Keratinocyte (primary cell): Measurements from ENCODE around the gene ENDOU. TPM values are rescaled to one million over a fixed set of nuclear protein-coding genes. Genes with fewer than 3 reads are reported as not detected.
A peak's percentile ranks its signal among the peaks of the same experiment; 100 is the strongest.

ENCODE experiments used
- DNase-seq: peaks from one replicate; pipeline ENCODE4 v3.0.0-alpha.2; 2011; ENCODE audit warnings: low read depth, missing footprints, low spot score
- FAIRE-seq: peaks from 2 replicates; lab custom pipeline; 2011; peaks lifted over from hg19 to GRCh38; lab: Jason Lieb, UNC
- H2AFZ ChIP-seq: 2 replicates; pipeline ENCODE4 v1.6.0; 2012; ENCODE audit warnings: low read length, control low read depth, inconsistent platforms; ENCODE audit not compliant: control insufficient read depth
- H3K27ac ChIP-seq: 2 replicates; pipeline ENCODE4 v1.5.1; 2011; ENCODE audit warnings: low read length; ENCODE audit not compliant: control insufficient read depth, insufficient read depth
- H3K27me3 ChIP-seq: 3 replicates; pipeline ENCODE4 v1.6.0; 2011; ENCODE audit warnings: low read length; ENCODE audit not compliant: control insufficient read depth, insufficient read depth; ENCODE audit errors: extremely low read depth
- H3K36me3 ChIP-seq, 2 experiments: 2 replicates in 1 of 2; 3 replicates in 1 of 2; pipeline ENCODE4 v1.5.1; 2011; ENCODE audit warnings: low read length in 2 of 2, mild to moderate bottlenecking in 1 of 2; ENCODE audit not compliant: control insufficient read depth in 2 of 2, insufficient read depth in 2 of 2; ENCODE audit errors: extremely low read depth in 1 of 2
- H3K4me1 ChIP-seq: 3 replicates; pipeline ENCODE4 v1.5.1; 2011; ENCODE audit warnings: low read length; ENCODE audit not compliant: control insufficient read depth, insufficient read depth; ENCODE audit errors: extremely low read depth
- H3K4me2 ChIP-seq: 3 replicates; pipeline ENCODE4 v1.6.0; 2011; ENCODE audit warnings: low read depth, low read length; ENCODE audit not compliant: control insufficient read depth, insufficient read depth; ENCODE audit errors: extremely low read depth
- H3K4me3 ChIP-seq, 3 experiments: fragments of 200-600 bp in 1 of 3; sonication (generic) in 1 of 3; 2 replicates in 2 of 3; 3 replicates in 1 of 3; pipeline ENCODE4 v1.5.1; 2011 to 2016; ENCODE audit warnings: low read length in 3 of 3, mild to moderate bottlenecking in 3 of 3, control low read depth in 2 of 3, inconsistent platforms in 1 of 3, low read depth in 1 of 3, mixed read lengths in 1 of 3, mixed run types in 1 of 3, moderate library complexity in 1 of 3; ENCODE audit not compliant: control insufficient read depth in 2 of 3, insufficient read depth in 2 of 3; ENCODE audit errors: extremely low read depth in 1 of 3
- H3K79me2 ChIP-seq: 2 replicates; pipeline ENCODE4 v1.6.0; 2012; ENCODE audit warnings: low read length; ENCODE audit not compliant: control insufficient read depth, insufficient read depth
- H3K9ac ChIP-seq: 3 replicates; pipeline ENCODE4 v1.6.0; 2011; ENCODE audit warnings: low read length; ENCODE audit not compliant: control insufficient read depth, insufficient read depth; ENCODE audit errors: extremely low read depth
- H3K9me1 ChIP-seq: 3 replicates; pipeline ENCODE4 v1.6.0; 2011; ENCODE audit warnings: low read length; ENCODE audit not compliant: control insufficient read depth, insufficient read depth; ENCODE audit errors: extremely low read depth
- H3K9me3 ChIP-seq: 2 replicates; pipeline ENCODE4 v1.5.1; 2012; ENCODE audit warnings: low read depth, low read length; ENCODE audit not compliant: control insufficient read depth
- H4K20me1 ChIP-seq: 3 replicates; pipeline ENCODE4 v1.6.0; 2011; ENCODE audit warnings: low read length; ENCODE audit not compliant: control insufficient read depth, insufficient read depth; ENCODE audit errors: extremely low read depth
- EZH2 ChIP-seq: IDR thresholded peaks from one replicate; pipeline ENCODE4 v1.6.1; 2012; ENCODE audit warnings: inconsistent platforms, mild to moderate bottlenecking, low read length, moderate library complexity
- dilution Hi-C: fragments of 300-500 bp; cut with MboI; formaldehyde crosslinking; loops from one replicate; pipeline ENCODE4 v1.7.0; 2020; ENCODE audit warnings: low sequenced_read_pairs; ENCODE audit not compliant: extremely low pct_ligation_motif_present
- polyA plus RNA-seq, 5 experiments: library from polyadenylated mRNA; depleted of rRNA in 3 of 5; stranded (reverse) in 3 of 5; stranded (forward) in 1 of 5; unstranded in 1 of 5; fragments of >200 nt; gene quantifications; 1 replicate in 1 of 5; 2 replicates in 3 of 5; 3 replicates in 1 of 5; pipeline versions ENCODE4 v1.2.1 to v1.2.3, GENCODE V29; 2011 to 2012; ENCODE audit warnings: missing spikeins in 2 of 5, low read depth in 1 of 5, low replicate concordance in 1 of 5
- TF ChIP-seq, protein P1 (sequence below), 3 experiments: IDR thresholded peaks in 1 of 3; conservative IDR thresholded peaks in 1 of 3; optimal IDR thresholded peaks in 1 of 3; 2 replicates in 2 of 3; 3 replicates in 1 of 3; pipeline versions ENCODE3 to v1.5.1; 2011; ENCODE audit warnings: low read length in 3 of 3, mild to moderate bottlenecking in 3 of 3, moderate library complexity in 2 of 3, control low read depth in 1 of 3, inconsistent platforms in 1 of 3; ENCODE audit not compliant: insufficient read depth in 2 of 3; ENCODE audit errors: extremely low read depth in 1 of 3

ENDOU gene
- polyA plus RNA-seq, 1 donor (not counting 4 experiments of a cell fraction or from before 2014, with no cell fraction given) = 0.33 TPM

DNA sequence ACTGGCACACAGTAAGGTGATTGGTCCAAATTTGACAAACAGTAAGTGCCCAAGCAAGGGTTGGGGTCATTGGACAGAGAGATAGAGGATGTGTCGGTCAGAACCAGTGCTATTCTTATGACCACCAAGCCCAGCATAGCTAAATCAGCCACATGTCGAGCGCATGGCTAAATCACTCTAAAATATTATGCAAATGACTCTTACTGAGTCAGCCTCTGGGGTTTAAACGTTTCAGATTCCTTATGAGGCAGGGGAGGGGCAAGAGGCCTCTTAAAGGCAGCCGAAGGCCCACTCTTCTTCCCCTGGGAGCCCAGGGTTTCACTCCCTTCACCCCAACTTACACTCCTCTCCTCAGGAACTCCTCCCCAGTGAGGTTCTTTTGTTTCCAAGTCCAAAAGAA, 603 bp upstream of the ENDOU start:
- no peaks in the 10 kb centered on the region for H3K27me3 ChIP-seq
- H3K79me2 ChIP-seq = no peaks in the 10 kb centered on the region
- H4K20me1 ChIP-seq = no peaks in the 10 kb centered on the region
- peak overlapping the region in 1 of 3 experiments; percentile 15 for H3K4me3 ChIP-seq
- dilution Hi-C loops = no loop called here
- DNase-seq (no peak), FAIRE-seq (peak; percentile 62)
- TF ChIP-seq EZH2 = no peak
- TF ChIP-seq, protein P1, sequence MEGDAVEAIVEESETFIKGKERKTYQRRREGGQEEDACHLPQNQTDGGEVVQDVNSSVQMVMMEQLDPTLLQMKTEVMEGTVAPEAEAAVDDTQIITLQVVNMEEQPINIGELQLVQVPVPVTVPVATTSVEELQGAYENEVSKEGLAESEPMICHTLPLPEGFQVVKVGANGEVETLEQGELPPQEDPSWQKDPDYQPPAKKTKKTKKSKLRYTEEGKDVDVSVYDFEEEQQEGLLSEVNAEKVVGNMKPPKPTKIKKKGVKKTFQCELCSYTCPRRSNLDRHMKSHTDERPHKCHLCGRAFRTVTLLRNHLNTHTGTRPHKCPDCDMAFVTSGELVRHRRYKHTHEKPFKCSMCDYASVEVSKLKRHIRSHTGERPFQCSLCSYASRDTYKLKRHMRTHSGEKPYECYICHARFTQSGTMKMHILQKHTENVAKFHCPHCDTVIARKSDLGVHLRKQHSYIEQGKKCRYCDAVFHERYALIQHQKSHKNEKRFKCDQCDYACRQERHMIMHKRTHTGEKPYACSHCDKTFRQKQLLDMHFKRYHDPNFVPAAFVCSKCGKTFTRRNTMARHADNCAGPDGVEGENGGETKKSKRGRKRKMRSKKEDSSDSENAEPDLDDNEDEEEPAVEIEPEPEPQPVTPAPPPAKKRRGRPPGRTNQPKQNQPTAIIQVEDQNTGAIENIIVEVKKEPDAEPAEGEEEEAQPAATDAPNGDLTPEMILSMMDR (optimal IDR thresholded peaks at IDR 0.05 in 1 of 3, IDR thresholded peaks at IDR 0.05 in 1 of 3, conservative IDR thresholded peaks at IDR 0.05 in 1 of 3; ENCODE audit: extremely low read depth in 1 of 3, insufficient read depth in 2 of 3, low read length in 3 of 3) = no peak
- no peaks in the 10 kb centered on the region for H3K9me1 ChIP-seq
- peak overlapping the region; percentile 50 for H2AFZ ChIP-seq
- no peak overlapping the region for H3K27ac ChIP-seq
- peaks cover 18% of the 10 kb centered on the region for H3K4me1 ChIP-seq
- peak overlapping the region; percentile 47 for H3K4me2 ChIP-seq
- no peaks in the 10 kb centered on the region for H3K9me3 ChIP-seq
- H3K36me3 ChIP-seq = no peaks in the 10 kb centered on the region
- no peak overlapping the region for H3K9ac ChIP-seq

DNA sequence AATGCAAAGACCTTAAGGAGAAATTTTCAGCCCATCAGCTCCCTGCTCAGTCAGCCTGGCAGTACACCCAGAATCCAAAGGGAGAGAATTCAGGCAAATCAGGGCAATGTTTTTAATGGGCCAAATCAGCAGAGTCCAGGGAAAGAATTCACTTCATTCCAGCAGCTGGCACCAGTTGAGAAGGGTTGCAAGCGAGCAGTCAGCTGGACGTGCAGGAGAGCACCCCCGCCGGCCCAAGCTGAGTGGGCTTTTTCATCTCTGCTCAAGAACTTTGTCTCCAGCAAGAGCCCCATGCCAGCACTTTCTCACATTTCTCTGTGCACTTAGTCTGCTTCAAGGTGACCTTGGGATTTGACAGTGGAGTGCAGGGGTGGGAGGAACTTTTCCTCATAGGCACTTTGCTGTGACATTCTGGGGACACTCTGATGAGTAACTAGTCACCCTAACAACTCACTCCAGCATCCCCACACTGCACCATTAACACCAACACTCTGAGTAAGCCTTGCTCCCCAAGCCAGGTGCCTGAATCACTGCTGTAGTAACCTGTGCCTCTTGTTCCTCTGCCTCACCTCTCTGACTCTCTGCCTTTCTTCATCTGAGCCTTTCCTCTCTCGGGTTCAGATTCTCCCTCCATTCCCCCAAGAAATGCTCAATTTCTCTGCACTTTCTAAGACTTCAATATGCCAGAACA, 2.2 kb downstream of the ENDOU start:
- no peak overlapping the region for H3K4me2 ChIP-seq
- H3K9me3 ChIP-seq = no peaks in the 10 kb centered on the region
- H3K36me3 ChIP-seq = no peaks in the 10 kb centered on the region
- FAIRE-seq (no peak), DNase-seq (no peak)
- no peaks in the 10 kb centered on the region for H3K79me2 ChIP-seq
- H2AFZ ChIP-seq = no peak overlapping the region
- dilution Hi-C loops = no loop called here
- no peaks in the 10 kb centered on the region for H3K27me3 ChIP-seq
- TF ChIP-seq EZH2 = no peak
- no peak overlapping the region for H3K27ac ChIP-seq
- H4K20me1 ChIP-seq = no peaks in the 10 kb centered on the region
- H3K4me1 ChIP-seq = peaks cover 15% of the 10 kb centered on the region
- no peak overlapping the region for H3K9ac ChIP-seq
- H3K4me3 ChIP-seq = no peak overlapping the region
- no peaks in the 10 kb centered on the region for H3K9me1 ChIP-seq
